Fibroblast of peridontal ligament (primary cell): ENCODE data around the gene KRTAP21-3.
"Not testable (repeated sequence)": the region's sequence is repeated elsewhere in the genome, so short reads cannot be mapped to it uniquely, and the experiment has no call there.

Experiments
- DNase-seq: peaks from one replicate; pipeline ENCODE4 v3.0.0-alpha.2; 2010; ENCODE audit errors: extremely low read depth

KRTAP21-3 gene

GRCh38 chr21:30718239-30718909 lies at the start of gene KRTAP21-3:
Gene KRTAP21-3 (minus strand): TSS chr21:30718777. CDS start chr21:30718759, 18 bp downstream.
- DNase-seq: no peak

GRCh38 chr21:30760776-30761175 lies 42.2 kb upstream of the KRTAP21-3 start:
- no peak for DNase-seq

- DNase-seq: no peak
These were observed 39.7 kb upstream of the KRTAP21-3 start for GRCh38 chr21:30758306-30758705.

- DNase-seq: not testable (repeated sequence)
These were observed 36.8 kb upstream of the KRTAP21-3 start, which contains the start of gene KRTAP21-1 for GRCh38 chr21:30755328-30755727. Gene KRTAP21-1 (minus strand): TSS chr21:30755428. CDS start chr21:30755378, 50 bp downstream.

- no peak for DNase-seq
These were observed 28.6 kb upstream of the KRTAP21-3 start, which contains the start of gene KRTAP21-2 for GRCh38 chr21:30747159-30747558. Gene KRTAP21-2 (minus strand): TSS chr21:30747259. CDS start chr21:30747202, 57 bp downstream.

- DNase-seq: no peak
These were observed 21.9 kb upstream of the KRTAP21-3 start for GRCh38 chr21:30740462-30740861.

GRCh38 chr21:30733026-30733425 lies 14.4 kb upstream of the KRTAP21-3 start:
- no peak for DNase-seq

- no peak for DNase-seq
These were observed 8.1 kb upstream of the KRTAP21-3 start for GRCh38 chr21:30726726-30727125.

- DNase-seq: no peak
These were observed 824 bp upstream of the KRTAP21-3 start for GRCh38 chr21:30719401-30719800.

- no peak for DNase-seq
These were observed 1.5 kb downstream of the KRTAP21-3 start for GRCh38 chr21:30717105-30717504.

GRCh38 chr21:30714946-30715345 lies 3.6 kb downstream of the KRTAP21-3 start:
- DNase-seq: no peak

- no peak for DNase-seq
These were observed 4.1 kb downstream of the KRTAP21-3 start for GRCh38 chr21:30714456-30714855.

- no peak for DNase-seq
These were observed 4.8 kb downstream of the KRTAP21-3 start for GRCh38 chr21:30713766-30714165.

GRCh38 chr21:30710499-30710898 lies 8.1 kb downstream of the KRTAP21-3 start:
- DNase-seq: no peak

- no peak for DNase-seq
These were observed 11.2 kb downstream of the KRTAP21-3 start for GRCh38 chr21:30707409-30707808.

- DNase-seq: no peak
These were observed 22.6 kb downstream of the KRTAP21-3 start for GRCh38 chr21:30695956-30696355.

- no peak for DNase-seq
These were observed 28.8 kb downstream of the KRTAP21-3 start for GRCh38 chr21:30689822-30690221.

GRCh38 chr21:30684506-30684905 lies 34.1 kb downstream of the KRTAP21-3 start:
- DNase-seq: no peak

- DNase-seq: no peak
These were observed 38.0 kb downstream of the KRTAP21-3 start for GRCh38 chr21:30680586-30680985.

- DNase-seq: no peak
These were observed 41.8 kb downstream of the KRTAP21-3 start for GRCh38 chr21:30676737-30677136.

- no peak for DNase-seq
These were observed 44.3 kb downstream of the KRTAP21-3 start for GRCh38 chr21:30674312-30674711.

GRCh38 chr21:30672985-30673650 lies 45.5 kb downstream of the KRTAP21-3 start:
- no peak for DNase-seq

- DNase-seq: no peak
These were observed 49.8 kb downstream of the KRTAP21-3 start for GRCh38 chr21:30668776-30669175.
